HG02840 (cell line): Measurements from ENCODE around the gene TRIM51G.
"Not testable (repeated sequence)": the region's sequence is repeated elsewhere in the genome, so short reads cannot be mapped to it uniquely, and the experiment has no call there.

Source experiments
- ATAC-seq: cut with Tn5 transposase; IDR thresholded peaks from one replicate; pipeline ENCODE4 v1.9.1; 2021; ENCODE audit warnings: mild to moderate bottlenecking, moderate library complexity, moderate number of reproducible peaks; ENCODE audit not compliant: unreplicated experiment, low FRiP score

TRIM51G gene, protein sequence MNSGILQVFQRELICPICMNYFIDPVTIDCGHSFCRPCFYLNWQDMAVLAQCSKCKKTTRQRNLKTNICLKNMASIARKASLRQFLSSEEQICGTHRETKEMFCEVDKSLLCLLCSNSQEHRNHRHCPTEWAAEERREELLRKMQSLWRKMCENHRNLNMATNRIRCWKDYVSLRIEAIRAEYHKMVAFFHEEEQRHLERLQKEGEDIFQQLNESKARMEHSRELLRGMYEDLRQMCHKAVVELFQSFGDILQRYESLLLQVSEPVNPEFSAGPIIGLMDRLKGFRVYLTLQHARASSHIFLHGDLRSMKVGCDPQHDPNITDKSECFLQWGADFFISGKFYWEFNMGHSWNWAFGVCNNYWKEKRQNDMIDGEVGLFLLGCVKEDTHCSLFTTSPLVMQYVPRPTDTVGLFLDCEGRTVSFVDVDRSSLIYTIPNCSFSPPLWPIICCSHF

DNA sequence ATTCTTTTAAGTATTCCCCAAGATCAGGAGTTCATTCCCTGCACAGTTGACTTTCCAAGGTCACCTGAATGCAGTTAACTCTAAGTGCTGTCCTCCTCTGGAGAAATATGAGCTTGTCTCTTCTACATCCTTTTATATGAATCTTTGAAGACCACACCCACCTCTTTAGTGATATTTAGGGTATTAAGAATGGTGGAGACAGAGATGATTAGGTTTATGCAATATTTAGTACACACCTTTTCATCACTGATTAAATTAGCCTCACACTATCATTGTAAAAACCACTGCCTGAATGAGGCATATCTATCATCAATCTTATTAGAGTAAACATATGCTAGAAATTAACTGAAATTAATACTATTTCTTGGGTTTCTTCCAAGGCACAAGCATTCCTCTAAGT is at the start of gene TRIM51G:
Gene TRIM51G (minus strand): TSS at position 101 of the 400 bp plus-strand sequence. CDS start 2,190 bp downstream, outside the sequence.
- not testable (repeated sequence) for ATAC-seq

DNA sequence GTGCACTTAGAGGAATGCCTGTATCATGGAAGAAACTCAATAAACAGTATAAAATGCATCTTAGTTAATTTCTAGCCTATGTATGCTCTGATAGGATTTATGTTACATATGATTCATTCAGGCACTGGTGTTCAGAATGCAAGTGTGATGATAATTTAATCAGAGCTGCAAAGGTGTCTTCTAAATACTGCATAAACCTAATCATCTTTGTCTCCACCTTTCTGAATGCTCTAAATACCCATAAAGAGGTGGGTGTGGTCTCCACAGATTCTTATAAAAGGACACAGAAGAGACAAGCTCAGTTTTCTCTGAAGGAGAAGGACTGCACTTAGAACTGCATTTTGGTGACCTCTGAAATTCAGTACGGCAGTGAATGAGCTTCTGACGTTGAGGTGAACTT is 44.8 kb upstream of the TRIM51G start, which contains the start of gene TRIM49B:
Gene TRIM49B (plus strand): TSS at position 301 of the 400 bp plus-strand sequence. CDS start 2,777 bp downstream, outside the sequence.
- not testable (repeated sequence) for ATAC-seq

GRCh38 chr11:48968592-48968991 is 15.1 kb downstream of the TRIM51G start:
- not testable (repeated sequence) for ATAC-seq

GRCh38 chr11:48955315-48956049 is 28.2 kb downstream of the TRIM51G start:
- ATAC-seq: not testable (repeated sequence)

GRCh38 chr11:48945796-48946195 is 37.9 kb downstream of the TRIM51G start:
- not testable (repeated sequence) for ATAC-seq
